Cardiac septum (tissue), 1 donor: ENCODE results near the gene GEN1. TPM values are rescaled to one million over a fixed set of nuclear protein-coding genes. Genes with fewer than 3 reads are reported as not detected.
A peak's percentile ranks its signal among the peaks of the same experiment; 100 is the strongest.

Experiments used
- DNase-seq: peaks from one replicate; pipeline ENCODE4 v3.0.0-alpha.2; 2020; ENCODE audit warnings: low spot score
- intact Hi-C: fragments of 100-400 bp; cut with DNase I; formaldehyde crosslinking; loops from one replicate; pipeline ENCODE4 v1.14.0; 2022
- long read RNA-seq: library from polyadenylated mRNA; unstranded; transcript quantifications from one replicate; pipeline ENCODE4 v2.0.0, GENCODE V29; 2021
- total RNA-seq: library from RNA; stranded (reverse); fragmentation: NEBNext Ultra II Directional; extraction: Animal tissue kit (Norgen Biotek cat#: 25700); gene quantifications from one replicate; pipeline ENCODE4 v1.2.1, GENCODE V29; 2021
- donor health status: DM: no; HTN: no; CAD: no.

Gene GEN1, protein sequence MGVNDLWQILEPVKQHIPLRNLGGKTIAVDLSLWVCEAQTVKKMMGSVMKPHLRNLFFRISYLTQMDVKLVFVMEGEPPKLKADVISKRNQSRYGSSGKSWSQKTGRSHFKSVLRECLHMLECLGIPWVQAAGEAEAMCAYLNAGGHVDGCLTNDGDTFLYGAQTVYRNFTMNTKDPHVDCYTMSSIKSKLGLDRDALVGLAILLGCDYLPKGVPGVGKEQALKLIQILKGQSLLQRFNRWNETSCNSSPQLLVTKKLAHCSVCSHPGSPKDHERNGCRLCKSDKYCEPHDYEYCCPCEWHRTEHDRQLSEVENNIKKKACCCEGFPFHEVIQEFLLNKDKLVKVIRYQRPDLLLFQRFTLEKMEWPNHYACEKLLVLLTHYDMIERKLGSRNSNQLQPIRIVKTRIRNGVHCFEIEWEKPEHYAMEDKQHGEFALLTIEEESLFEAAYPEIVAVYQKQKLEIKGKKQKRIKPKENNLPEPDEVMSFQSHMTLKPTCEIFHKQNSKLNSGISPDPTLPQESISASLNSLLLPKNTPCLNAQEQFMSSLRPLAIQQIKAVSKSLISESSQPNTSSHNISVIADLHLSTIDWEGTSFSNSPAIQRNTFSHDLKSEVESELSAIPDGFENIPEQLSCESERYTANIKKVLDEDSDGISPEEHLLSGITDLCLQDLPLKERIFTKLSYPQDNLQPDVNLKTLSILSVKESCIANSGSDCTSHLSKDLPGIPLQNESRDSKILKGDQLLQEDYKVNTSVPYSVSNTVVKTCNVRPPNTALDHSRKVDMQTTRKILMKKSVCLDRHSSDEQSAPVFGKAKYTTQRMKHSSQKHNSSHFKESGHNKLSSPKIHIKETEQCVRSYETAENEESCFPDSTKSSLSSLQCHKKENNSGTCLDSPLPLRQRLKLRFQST
- total RNA-seq: 2.7 TPM
- long read RNA-seq, full-length matches to known transcripts: 2 of 4 reads
- long read RNA-seq, partial matches to known transcripts: 0 of 4 reads
- long read RNA-seq, other reads (novel, unspliced or antisense): 2 of 4 reads

DNA sequence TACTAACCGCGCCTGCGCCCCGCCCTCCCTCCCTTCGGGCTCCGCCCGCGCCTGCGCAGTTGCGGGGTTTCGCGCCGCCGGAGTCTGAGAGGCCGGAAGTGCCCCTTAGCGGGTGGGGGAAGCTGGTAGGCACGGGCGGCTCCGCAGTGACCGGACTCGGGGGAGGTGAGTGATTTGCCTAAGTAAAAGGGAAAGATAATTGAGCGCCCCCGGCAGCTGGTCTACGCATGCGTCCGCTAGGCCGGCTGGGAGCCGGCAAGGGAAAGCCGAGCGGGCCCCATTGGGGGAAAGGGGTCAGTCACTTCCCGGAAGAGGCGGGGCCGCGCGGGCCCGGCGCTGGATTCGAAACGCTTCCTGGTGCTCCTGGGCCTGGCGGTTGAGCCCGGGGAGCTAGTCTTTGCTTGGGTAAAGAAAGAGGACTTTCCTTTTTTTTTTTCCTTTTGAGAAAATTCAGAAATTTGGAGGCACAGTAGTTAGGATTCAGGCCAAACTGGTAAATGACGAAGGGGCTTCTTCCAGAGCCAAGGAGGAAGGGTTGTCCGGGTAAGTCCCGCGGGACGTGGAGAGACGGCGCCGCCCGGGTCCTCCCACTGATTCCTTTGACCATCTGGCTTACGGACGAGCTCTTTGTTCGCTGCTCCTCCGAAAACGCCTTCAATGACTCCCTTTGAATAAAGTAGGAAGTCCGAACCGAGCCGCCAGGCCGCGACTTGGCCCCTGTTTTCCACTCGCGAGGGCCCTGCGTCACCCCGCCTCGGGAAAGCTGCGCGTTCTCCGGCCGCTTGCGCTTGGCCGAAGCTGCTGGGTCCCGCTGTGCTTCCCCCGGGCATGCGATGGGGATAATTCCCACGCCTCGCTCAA, at the start of gene GEN1, which contains the start of gene SMC6:
Gene GEN1, plus strand, starts transcription at position 336 of the 861 bp plus-strand sequence. CDS start 5,806 bp downstream, outside the sequence.
Gene SMC6, minus strand, starts transcription at position 8 of the 861 bp plus-strand sequence. CDS start 7,864 bp downstream, outside the sequence.
- intact Hi-C loops: loop anchor here (5.0 kb wide), 1 partner anchor 68 kb away; no protein-coding TSS in a partner anchor
- peak; percentile 96 for DNase-seq

DNA sequence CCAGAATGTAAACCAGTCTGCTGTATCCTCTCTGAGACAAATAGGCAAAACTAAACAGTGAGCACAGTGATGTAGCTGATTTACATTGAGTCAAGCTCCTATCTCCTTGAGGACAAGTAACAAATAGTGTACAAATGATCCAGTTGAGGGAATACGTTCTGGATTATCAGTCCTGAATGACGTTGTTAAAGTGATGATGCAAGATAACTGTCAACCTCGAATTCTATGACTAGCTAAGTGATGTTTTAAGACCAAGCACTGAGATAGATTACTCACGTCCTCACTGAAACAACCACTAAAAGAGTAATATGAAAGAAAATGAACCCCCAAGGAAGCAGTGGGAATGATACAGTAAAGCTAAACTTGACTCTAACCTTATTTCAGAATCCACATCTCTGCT, 47.1 kb upstream of the GEN1 start:
- intact Hi-C loops: no loop called here
- no peak for DNase-seq

DNA sequence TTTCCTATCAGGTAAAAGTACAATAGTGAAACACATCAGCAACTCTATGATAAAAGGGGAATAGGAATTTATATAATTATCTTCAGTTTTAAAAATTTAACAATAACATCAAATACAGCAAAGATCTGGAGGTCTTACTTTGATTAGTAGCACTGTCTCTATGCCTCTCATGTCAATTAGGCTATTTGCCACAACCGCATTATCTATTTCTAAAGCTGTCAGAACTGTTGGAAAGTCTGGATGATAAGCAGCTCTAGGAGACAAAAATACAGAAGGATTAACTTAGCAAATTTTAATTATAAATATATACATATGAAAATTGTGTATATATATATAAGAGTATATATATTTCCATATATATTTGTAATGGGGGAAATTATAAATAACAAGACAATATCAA, 45.4 kb upstream of the GEN1 start:
- intact Hi-C loops: no loop called here
- no peak for DNase-seq

DNA sequence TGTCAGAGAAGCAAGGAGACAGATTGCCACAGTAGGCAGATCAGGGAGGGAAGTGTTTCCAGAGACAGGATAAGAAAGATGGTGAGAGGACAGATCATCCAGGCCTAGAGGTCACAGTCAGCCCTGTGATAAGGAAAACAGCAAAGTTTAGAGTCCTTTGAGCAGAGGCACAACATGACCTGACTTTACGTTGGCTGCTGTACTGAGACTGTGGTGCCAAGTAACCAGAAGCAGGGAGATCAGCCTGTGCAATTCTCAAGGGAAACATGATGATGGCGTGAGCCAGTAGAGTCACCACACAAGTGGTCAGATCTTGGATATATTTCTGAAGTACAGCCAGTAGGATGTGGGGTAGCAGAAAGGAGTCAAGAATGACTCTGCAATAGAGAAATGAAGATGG, 44.0 kb upstream of the GEN1 start:
- no peak for DNase-seq
- intact Hi-C loops: no loop called here

DNA sequence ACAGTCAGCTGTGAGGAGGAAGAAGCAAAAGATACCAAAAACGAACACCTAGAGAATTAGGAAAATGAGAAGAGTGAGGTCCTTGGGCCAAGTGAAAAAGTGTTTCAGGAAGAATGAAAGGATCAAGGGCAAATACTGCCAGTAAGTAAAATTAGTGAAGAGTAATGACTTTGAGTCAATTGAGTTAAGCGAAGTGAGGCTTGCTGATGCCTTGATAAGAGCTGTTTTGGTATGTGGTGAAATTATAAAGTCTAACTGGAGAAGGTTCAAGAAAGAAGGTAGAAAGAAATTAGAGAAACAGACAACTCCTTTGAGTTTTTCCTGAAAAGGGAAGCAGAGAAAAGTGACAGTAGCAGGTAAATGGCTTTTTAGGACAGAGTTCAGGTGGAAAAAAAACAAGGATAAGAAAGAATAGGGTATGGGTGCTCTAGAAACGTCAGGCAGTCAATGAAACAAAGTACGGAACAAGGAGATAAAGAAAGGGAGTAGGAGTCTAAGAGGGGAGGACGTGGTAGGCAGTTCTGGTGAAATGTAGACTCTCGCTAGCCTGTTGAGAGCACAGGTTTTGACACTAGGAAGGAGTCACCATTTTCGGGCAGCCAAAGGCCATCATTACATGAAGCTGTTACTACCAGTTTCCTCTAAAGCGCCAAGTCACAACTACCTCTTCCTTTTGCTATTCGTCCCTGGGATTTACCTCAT, 43.2 kb upstream of the GEN1 start:
- no peak for DNase-seq
- intact Hi-C loops: no loop called here

DNA sequence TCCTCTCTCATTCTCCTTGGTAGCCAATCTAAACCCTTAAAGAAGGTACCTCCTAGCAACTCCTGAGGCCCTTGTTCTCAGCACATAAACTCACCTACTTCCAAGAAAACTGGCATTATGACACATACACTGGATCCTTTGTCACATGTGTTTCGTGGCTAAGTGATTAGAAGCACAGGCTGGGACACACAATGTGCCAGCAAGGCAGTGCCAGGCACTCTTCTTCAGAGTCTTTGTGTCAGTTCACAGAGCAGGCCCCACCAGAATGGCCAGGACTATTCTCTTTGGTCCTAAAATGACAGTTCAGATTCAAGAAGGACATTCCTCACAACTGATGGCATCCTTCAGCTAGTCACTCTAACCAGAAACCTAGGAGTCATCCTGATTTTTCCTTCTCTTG, 40.6 kb upstream of the GEN1 start:
- intact Hi-C loops: no loop called here
- DNase-seq: no peak

DNA sequence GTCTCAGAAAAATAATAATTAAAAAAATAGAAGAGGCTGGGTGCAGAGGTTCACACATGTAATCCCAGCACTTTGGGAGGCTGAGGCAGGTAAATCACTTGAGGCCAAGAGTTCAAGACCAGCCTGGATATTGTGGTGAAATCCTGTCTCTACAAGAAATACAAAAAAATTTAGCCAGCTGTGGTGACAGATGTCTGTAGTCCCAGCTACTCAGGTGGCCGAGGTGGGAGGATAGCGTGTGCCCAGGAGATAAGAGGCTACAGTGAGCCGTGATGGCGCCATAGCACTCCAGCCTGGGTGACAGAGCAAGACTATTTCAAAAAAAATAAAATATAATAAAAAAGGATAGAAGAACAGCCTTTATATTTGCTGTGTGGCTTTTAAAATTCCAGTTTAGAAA, 36.3 kb upstream of the GEN1 start:
- intact Hi-C loops: loop anchor here (2.0 kb wide), 1 partner anchor 113 kb away; no protein-coding TSS in a partner anchor
- DNase-seq: no peak

DNA sequence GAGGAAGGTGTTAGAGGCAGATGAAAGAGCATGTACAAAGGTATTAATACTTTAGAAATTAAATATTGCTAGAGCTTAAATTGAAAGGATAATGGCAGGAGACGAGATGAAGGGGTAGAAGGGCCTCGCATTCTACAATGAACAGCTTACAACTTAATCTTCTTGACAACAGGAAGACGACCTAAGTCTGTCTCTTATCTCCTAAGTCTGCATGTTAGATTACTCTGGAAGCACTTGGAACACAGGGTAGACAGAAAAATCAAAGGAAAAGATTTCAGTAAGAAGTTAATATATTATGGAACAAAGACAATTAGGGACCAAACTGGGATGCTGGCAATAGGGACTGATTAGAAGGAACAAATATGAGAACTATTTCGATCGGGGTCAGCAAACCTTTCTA, 35.2 kb upstream of the GEN1 start:
- no peak for DNase-seq
- intact Hi-C loops: loop anchor here (2.0 kb wide), 1 partner anchor 112 kb away; no protein-coding TSS in a partner anchor

DNA sequence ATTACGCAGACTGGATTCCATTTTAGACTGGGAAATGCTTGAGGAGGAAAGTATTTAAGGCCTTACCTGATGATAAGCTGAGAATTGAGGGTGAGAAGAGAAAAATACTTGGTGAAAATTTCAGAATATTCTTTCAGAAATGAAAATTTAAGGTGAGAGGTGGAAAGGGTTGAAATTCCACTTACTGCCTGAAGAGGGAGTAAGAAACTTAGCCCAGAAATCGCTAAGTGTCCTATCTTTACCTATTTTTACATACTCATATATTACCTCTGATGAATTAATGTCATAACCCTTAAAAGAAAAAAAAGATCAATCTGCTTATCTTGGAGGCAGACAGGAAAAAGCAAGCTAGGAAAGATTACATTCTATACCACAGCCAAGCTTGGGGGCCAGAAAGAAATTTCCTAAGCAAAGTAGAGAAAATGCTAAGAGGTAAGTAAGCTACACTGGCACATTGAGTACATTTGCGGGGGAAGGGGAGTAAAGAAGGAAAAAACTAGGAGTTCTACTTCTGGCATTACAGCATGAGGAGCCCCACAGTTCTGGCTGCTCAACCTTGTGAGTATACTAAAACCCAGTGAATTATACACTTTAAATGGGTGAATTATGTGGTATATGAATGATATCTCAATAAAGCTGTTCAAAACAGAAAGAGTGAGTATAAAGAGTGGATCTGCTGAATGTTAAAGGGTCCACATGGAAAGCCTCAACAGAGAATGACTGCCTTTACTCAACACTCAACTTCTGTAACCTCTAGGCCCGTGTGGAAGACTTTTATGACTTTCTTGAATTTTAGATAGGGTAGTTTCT, 34.2 kb upstream of the GEN1 start:
- DNase-seq: no peak
- intact Hi-C loops: loop anchor here (2.0 kb wide), 1 partner anchor 111 kb away; no protein-coding TSS in a partner anchor

DNA sequence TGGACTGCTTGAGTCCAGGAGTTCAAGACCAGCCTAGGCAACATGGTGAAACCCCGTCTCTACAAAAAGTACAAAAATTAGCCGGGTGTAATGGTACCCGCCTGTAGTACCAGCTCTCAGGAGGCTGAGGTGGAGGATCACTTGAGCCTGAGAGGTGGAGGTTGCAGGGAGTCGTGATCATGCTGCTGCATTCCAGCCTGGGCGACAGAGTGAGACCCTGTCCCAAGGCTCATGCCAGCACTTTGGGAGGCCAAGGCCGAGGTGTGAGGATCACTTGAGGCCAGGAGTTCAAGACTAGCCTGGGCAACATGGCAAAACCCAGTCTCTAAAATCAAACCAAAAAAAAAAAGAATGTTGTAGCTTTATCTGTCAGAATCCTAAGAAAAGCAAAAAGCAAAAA, 25.7 kb upstream of the GEN1 start:
- intact Hi-C loops: no loop called here
- no peak for DNase-seq

DNA sequence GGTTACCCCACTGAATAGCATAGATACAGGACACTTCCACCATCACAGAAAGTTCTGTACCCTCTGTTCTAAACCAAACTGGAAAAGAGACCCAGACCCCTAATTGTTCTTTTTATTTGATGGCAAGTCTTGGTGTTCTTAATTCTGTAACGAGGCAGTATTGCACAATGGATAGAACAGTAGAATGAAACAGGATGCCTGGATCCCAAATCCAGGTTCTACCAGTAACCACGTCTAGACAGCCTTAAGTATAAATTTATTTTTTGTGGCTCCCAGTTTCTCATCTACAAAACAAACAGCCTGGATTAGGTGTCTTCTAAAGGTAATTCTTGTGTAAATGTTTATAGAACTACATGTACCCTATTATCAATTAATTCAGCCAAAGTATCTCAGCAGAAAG, 24.1 kb upstream of the GEN1 start:
- intact Hi-C loops: no loop called here
- no peak for DNase-seq

DNA sequence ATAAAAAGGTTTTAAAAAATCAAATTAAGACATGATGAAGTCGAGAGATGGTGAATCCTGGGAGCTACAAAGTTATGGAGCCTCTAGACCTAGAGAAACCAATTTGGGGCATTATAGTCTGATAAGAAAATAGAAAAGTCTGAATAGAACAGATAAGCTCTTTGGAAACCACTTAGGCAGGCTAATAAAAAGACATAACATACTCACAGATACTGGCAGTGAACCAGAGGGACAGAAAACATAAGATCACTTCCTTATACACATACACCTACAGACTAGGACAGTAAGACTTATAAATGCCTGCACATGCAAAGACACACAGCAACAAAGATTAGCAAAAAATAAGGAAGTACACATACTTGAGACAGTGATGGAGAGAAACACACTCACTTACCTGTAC, 20.3 kb upstream of the GEN1 start:
- intact Hi-C loops: no loop called here
- DNase-seq: no peak

DNA sequence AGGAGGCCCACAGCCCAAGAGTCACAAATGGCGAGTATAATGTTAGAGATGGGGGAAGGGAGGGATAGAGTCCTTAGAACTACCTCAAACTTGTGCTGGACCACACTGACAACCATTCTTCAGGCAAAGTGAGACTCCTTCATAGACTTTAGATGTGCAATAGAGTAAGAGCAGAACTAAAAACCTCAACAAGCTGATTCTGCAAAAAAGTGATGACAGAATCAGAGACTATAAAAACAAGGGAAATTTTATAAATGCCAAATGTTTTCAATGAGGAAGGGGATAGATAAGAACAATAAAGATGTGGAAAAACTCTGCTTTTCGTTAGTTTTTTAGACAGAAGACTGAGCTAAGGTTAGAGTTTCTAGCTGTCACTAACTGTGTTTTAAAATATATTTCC, 18.1 kb upstream of the GEN1 start:
- no peak for DNase-seq
- intact Hi-C loops: no loop called here

DNA sequence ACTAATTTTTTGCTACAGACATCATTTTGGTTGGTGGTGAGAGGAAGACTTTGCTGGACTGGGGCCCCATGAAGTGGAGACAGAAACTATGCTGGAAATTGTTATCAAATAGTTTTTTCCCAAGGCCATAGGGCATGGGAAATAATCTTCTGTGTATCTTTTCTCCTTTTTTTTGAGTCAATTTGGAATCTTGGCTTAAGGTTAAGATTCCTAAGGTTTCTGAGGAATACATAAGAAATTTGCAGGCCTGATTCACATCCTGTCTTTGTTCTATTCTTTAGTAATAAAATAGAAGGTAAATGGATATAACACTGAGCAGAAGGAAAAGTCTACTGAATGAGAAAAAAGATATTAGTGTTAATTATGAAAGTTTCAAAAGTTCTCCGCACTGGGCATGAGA, 16.9 kb upstream of the GEN1 start:
- intact Hi-C loops: no loop called here
- DNase-seq: no peak

DNA sequence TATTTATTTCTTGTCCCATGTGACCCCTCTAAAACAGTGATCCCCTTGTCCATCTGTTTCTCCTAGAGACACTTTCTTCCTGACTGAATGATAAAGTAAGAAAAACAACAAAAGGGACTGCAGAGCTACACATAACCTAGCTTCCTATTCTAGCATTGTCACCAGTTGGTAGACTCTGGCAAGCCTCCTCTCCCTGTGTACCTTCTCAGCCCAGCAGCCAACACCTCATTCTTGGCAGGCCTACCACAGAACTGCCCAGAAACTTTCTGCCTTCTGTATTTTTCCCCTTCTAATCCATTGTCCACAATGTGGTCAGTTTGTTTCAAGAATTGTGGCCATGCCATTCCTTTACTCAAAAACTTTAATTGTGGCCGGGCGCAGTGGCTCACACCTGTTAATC, 13.7 kb upstream of the GEN1 start:
- intact Hi-C loops: no loop called here
- no peak for DNase-seq

DNA sequence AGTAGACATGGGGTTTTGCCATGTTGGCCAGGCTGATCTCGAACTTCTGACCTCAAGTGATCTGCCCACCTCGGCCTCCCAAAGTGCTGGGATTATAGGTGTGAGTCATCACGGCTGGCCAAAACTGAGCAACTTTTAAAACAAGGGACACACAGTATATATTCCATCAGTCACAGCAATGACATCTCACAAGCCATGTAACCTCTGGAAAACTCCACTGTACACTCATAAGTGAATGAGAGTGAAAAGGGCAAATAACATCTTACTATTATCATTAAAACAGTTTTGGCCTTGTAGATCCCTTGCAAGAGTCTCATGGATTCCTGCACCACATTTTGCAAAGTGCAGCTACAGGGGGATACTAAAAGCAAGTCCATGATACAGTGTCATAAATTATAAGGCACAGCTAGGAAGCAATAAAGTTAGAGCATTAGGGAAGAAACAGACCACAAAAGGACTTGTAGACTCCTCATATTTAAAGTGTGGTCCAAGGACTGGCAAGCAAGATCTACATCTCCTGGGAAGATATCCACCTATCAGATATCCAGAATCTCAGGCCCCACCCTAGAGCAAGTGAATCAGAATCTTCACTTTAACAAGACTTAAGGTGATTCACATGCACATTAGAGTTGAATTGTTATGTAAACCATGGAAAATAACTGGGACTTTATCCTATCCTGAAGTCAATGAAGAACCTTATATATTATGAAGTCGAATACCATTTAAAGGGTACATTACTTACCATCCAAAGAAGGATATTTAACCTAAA, 6.1 kb upstream of the GEN1 start:
- intact Hi-C loops: no loop called here
- no peak for DNase-seq

DNA sequence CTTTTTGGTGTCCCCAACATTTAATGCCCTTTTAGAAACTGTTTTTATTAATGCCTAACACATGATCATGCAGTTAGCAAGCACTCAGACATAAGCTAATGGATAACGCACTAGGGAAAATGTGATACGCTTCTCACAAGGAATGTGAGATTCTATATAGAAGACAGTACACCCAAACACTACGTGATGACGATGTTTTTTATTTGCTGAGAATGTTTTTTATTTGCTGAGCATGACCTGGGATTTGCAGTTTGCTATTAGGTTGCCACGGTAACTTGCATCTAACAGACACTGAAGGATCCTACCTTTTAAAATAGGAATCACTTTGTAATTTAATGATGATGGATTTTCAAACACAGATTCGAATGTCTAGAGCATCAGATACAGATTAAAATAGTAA, 5.2 kb upstream of the GEN1 start:
- no peak for DNase-seq
- intact Hi-C loops: no loop called here
